Lower lobe of right lung (tissue), 2 donors: ENCODE measurements around the gene RAB14. TPM values are rescaled to one million over a fixed set of nuclear protein-coding genes. Genes with fewer than 3 reads are reported as not detected.

Experiments used
- ATAC-seq, 2 donors: fragments of 200-7000 bp; cut with Tn5 transposase; one replicate each; pipeline ENCODE4 v1.9.1; 2020 to 2022; ENCODE audit warnings: mild to moderate bottlenecking in 2 of 2, moderate library complexity in 2 of 2
- DNase-seq: peaks from one replicate; pipeline ENCODE4 v3.0.0-alpha.2; 2020
- H3K27ac ChIP-seq: fragments of 200-600 bp; one replicate; pipeline ENCODE4 v1.8.0; 2022
- H3K27me3 ChIP-seq: fragments of 200-600 bp; one replicate; pipeline ENCODE4 v1.8.0; 2022; ENCODE audit warnings: low read depth
- H3K36me3 ChIP-seq: fragments of 200-600 bp; one replicate; pipeline ENCODE4 v1.8.0; 2022; ENCODE audit warnings: mild to moderate bottlenecking
- H3K4me1 ChIP-seq: fragments of 200-600 bp; one replicate; pipeline ENCODE4 v1.8.0; 2022
- H3K4me3 ChIP-seq: fragments of 200-600 bp; one replicate; pipeline ENCODE4 v1.8.0; 2022; ENCODE audit warnings: mild to moderate bottlenecking
- H3K9me3 ChIP-seq: fragments of 200-600 bp; one replicate; pipeline ENCODE4 v1.8.0; 2022
- CTCF ChIP-seq: fragments of 200-600 bp; IDR thresholded peaks from one replicate; pipeline ENCODE4 v1.8.0; 2022; ENCODE audit warnings: antibody characterized with exemption, mild to moderate bottlenecking
- intact Hi-C: fragments of 100-400 bp; cut with DNase I; formaldehyde crosslinking; loops from one replicate; pipeline ENCODE4 v1.11.0; 2022
- total RNA-seq: library from RNA; stranded (reverse); fragmentation: NEBNext Ultra II Directional; extraction: Animal tissue kit (Norgen Biotek cat#: 25700); gene quantifications from one replicate; pipeline ENCODE4 v1.2.1, GENCODE V29; 2021
- donor health status: DM: no; HTN: yes; CAD: no; lungs with severe emphysema.

RAB14 gene
- total RNA-seq, 1 donor from 2014 or later, result 101 TPM

GRCh38 chr9:121218357-121219027 is 16.8 kb upstream of the RAB14 start:
- no peak for TF ChIP-seq CTCF
- no peak for DNase-seq

GRCh38 chr9:121217609-121218292 is 16.1 kb upstream of the RAB14 start:
- Histone ChIP-seq H3K27ac (no peak overlapping the region), H3K9me3 (no peaks in the 10 kb centered on the region), H3K4me1 (peaks cover 15% of the 10 kb centered on the region), H3K4me3 (no peak overlapping the region), H3K27me3 (no peaks in the 10 kb centered on the region), H3K36me3 (no peaks in the 10 kb centered on the region)
- DNase-seq (no peak), ATAC-seq (no peak)
- intact Hi-C loops, result no loop called here
- TF ChIP-seq CTCF, result no peak

More at GRCh38 chr9:121218357-121219027, 16.8 kb upstream of the RAB14 start:
- Histone ChIP-seq H3K27ac (no peak overlapping the region), H3K9me3 (no peaks in the 10 kb centered on the region), H3K4me1 (peaks cover 8% of the 10 kb centered on the region), H3K36me3 (no peaks in the 10 kb centered on the region), H3K4me3 (no peak overlapping the region), H3K27me3 (no peaks in the 10 kb centered on the region)
- ATAC-seq, result no peak
- intact Hi-C loops, result no loop called here

- DNase-seq, result no peak
- H3K36me3 ChIP-seq, result no peaks in the 10 kb centered on the region
- intact Hi-C loops, result no loop called here
- no peak for TF ChIP-seq CTCF
- H3K4me3 ChIP-seq, result no peak overlapping the region
- H3K4me1 ChIP-seq, result peaks cover 12% of the 10 kb centered on the region
- no peak for ATAC-seq
- no peaks in the 10 kb centered on the region for H3K9me3 ChIP-seq
- no peaks in the 10 kb centered on the region for H3K27me3 ChIP-seq
- H3K27ac ChIP-seq, result no peak overlapping the region
These were observed 14.7 kb upstream of the RAB14 start for GRCh38 chr9:121216271-121216805.

- Histone ChIP-seq H3K9me3 (no peaks in the 10 kb centered on the region), H3K27me3 (no peaks in the 10 kb centered on the region), H3K27ac (no peak overlapping the region), H3K36me3 (no peaks in the 10 kb centered on the region), H3K4me3 (no peak overlapping the region), H3K4me1 (peaks cover 12% of the 10 kb centered on the region)
- ATAC-seq (no peak), DNase-seq (no peak)
- no peak for TF ChIP-seq CTCF
- intact Hi-C loops, result no loop called here
These were observed 12.3 kb upstream of the RAB14 start for GRCh38 chr9:121214005-121214404.

- no peak overlapping the region for H3K4me3 ChIP-seq
- ATAC-seq (peak; percentile 97), DNase-seq (peak; percentile 89)
- no peaks in the 10 kb centered on the region for H3K9me3 ChIP-seq
- no peaks in the 10 kb centered on the region for H3K36me3 ChIP-seq
- H3K27me3 ChIP-seq, result no peaks in the 10 kb centered on the region
- peak overlapping the region; percentile 32 for H3K27ac ChIP-seq
- peaks cover 12% of the 10 kb centered on the region for H3K4me1 ChIP-seq
- intact Hi-C loops, result no loop called here
- peak; percentile 95 for TF ChIP-seq CTCF
These were observed 11.6 kb upstream of the RAB14 start for GRCh38 chr9:121213136-121213806.
